Measurements from ENCODE around the gene MGA. TPM values are rescaled to one million over a fixed set of nuclear protein-coding genes. Genes with fewer than 3 reads are reported as not detected.
A peak's percentile ranks its signal among the peaks of the same experiment; 100 is the strongest.

The MGA gene
- total RNA-seq, 1 donor from 2014 or later: 38.3 TPM

DNA sequence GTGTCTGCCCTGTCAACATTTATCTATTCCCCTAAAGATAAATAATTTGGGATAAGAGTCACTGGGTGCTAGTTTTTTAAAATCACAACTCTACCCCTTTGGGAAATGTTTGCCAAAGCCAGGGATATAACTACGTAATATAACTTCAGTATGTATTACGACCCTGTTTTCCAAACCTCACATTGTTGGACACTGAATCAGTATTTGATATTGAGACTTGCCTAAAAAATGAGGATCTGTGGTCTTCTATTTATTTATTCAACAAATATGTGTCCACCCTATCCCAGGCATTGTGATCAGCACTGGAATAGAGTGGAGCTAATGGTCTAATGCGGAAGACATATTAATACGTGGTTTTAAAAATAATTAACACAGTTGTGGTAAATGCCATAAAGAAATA is 4.5 kb upstream of the MGA start:
- H3K9me3 Mint-ChIP-seq (ENCODE audit: low read depth): peaks cover 6% of the 10 kb centered on the region
- DNase-seq (ENCODE audit: low spot score): no peak
- H3K4me3 Mint-ChIP-seq (ENCODE audit: unreplicated experiment): no peak overlapping the region
- H3K27ac Mint-ChIP-seq (ENCODE audit: unreplicated experiment): no peak overlapping the region
- no peaks in the 10 kb centered on the region for H3K27me3 Mint-ChIP-seq (ENCODE audit: low read depth)
- TF ChIP-seq, protein P1, sequence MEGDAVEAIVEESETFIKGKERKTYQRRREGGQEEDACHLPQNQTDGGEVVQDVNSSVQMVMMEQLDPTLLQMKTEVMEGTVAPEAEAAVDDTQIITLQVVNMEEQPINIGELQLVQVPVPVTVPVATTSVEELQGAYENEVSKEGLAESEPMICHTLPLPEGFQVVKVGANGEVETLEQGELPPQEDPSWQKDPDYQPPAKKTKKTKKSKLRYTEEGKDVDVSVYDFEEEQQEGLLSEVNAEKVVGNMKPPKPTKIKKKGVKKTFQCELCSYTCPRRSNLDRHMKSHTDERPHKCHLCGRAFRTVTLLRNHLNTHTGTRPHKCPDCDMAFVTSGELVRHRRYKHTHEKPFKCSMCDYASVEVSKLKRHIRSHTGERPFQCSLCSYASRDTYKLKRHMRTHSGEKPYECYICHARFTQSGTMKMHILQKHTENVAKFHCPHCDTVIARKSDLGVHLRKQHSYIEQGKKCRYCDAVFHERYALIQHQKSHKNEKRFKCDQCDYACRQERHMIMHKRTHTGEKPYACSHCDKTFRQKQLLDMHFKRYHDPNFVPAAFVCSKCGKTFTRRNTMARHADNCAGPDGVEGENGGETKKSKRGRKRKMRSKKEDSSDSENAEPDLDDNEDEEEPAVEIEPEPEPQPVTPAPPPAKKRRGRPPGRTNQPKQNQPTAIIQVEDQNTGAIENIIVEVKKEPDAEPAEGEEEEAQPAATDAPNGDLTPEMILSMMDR (IDR thresholded peaks at IDR 0.05): no peak
- peaks cover 21% of the 10 kb centered on the region for H3K4me1 Mint-ChIP-seq (ENCODE audit: low read depth)
- H3K36me3 Mint-ChIP-seq (ENCODE audit: low read depth): no peaks in the 10 kb centered on the region

DNA sequence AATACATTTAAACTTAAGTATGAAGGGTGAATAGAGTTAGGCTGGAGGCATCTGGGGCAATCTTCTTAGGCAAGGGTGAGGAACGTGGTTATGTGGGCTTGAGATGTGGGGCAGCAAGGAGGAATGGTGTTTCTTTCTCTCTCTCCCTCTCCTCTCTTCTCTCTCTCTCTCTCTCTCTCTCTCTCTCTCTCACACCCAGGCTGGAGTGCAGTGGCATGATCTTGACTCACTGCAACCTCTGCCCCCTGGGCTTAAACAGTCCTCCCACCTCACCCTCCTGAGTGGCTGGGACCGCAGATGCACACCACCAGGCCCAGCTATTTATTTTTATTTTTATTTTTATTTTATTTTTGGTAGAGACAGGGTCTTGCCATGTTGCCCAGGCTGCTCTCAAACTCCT is 4.0 kb upstream of the MGA start:
- peak overlapping the region; percentile 67 for H3K27ac Mint-ChIP-seq (ENCODE audit: unreplicated experiment)
- TF ChIP-seq, protein P1 (IDR thresholded peaks at IDR 0.05): no peak
- peaks cover 1% of the 10 kb centered on the region for H3K9me3 Mint-ChIP-seq (ENCODE audit: low read depth)
- H3K4me1 Mint-ChIP-seq (ENCODE audit: low read depth): peaks cover 25% of the 10 kb centered on the region
- no peaks in the 10 kb centered on the region for H3K27me3 Mint-ChIP-seq (ENCODE audit: low read depth)
- no peaks in the 10 kb centered on the region for H3K36me3 Mint-ChIP-seq (ENCODE audit: low read depth)
- H3K4me3 Mint-ChIP-seq (ENCODE audit: unreplicated experiment): no peak overlapping the region
- DNase-seq (ENCODE audit: low spot score): no peak

DNA sequence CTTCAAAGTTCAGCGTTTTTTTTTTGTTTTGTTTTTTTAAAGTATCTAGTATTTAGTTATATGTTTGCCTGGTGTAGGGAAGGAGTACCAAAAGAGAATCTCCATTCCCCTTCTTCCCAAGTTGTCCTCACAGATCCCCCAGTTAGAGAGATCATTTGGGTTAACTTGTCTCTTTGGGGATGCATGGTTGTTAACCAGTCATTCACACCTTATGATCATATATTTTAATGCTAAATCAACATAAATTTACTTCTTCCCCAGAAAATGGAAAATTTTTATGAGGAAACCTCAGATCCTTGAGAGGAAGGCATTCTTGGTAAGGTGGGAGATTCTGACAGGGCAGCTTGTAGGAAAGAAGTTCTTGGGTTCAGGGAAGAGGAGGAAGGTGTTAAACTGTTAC is 1.5 kb upstream of the MGA start:
- no peak for DNase-seq (ENCODE audit: low spot score)
- no peaks in the 10 kb centered on the region for H3K9me3 Mint-ChIP-seq (ENCODE audit: low read depth)
- H3K4me3 Mint-ChIP-seq (ENCODE audit: unreplicated experiment): no peak overlapping the region

DNA sequence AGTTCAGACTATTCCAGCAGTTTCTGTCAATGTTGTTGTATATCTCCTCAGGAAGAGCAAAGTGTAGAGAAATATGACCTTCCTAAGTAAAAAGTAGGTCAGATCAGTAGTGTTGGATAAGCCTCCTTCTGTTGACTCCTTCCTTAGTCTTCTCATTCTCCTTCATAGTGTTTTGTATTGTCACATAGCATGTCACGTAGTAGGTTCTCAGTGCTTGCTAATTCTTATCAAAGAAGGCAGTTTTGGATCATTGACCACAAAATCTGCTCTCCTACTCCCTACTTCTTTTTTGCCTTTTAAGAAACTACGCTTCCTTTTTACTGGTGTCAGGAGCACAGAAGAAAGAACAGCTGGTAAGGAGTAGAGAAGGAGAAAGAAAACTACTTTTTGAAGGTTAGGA is 1.0 kb upstream of the MGA start:
- no peaks in the 10 kb centered on the region for H3K9me3 Mint-ChIP-seq (ENCODE audit: low read depth)
- no peaks in the 10 kb centered on the region for H3K27me3 Mint-ChIP-seq (ENCODE audit: low read depth)
- TF ChIP-seq, protein P1 (IDR thresholded peaks at IDR 0.05): no peak

More for the DNA sequence above, 1.5 kb upstream of the MGA start:
- peaks cover 42% of the 10 kb centered on the region for H3K4me1 Mint-ChIP-seq (ENCODE audit: low read depth)
- no peaks in the 10 kb centered on the region for H3K36me3 Mint-ChIP-seq (ENCODE audit: low read depth)
- TF ChIP-seq, protein P1 (IDR thresholded peaks at IDR 0.05): no peak
- no peak overlapping the region for H3K27ac Mint-ChIP-seq (ENCODE audit: unreplicated experiment)
- H3K27me3 Mint-ChIP-seq (ENCODE audit: low read depth): no peaks in the 10 kb centered on the region

DNA sequence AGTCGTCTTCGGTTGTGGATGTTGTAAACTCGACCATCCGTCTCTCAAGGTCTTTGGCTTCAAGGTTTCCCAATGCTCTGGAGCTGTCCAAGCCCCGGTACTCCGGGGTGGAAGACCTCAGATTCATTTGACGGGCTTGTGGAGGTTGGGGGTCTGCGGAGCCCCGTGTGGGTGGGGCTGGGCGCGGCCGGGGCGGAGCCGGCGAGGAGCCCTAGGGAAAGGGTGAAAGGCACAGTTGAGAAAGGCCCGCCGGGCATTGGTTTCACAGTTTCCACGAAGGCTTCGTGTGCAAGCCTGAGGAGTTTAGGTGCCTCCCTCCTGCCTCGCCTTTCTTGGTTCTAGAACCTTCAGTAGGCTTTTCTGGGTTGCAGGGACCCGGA is 360 bp upstream of the MGA start:
- Mint-ChIP-seq H3K9me3 (ENCODE audit: low read depth) (no peaks in the 10 kb centered on the region), H3K27me3 (ENCODE audit: low read depth) (no peaks in the 10 kb centered on the region), H3K4me3 (ENCODE audit: unreplicated experiment) (peak overlapping the region; percentile 86), H3K36me3 (ENCODE audit: low read depth) (no peaks in the 10 kb centered on the region), H3K27ac (ENCODE audit: unreplicated experiment) (peak overlapping the region; percentile 97), H3K4me1 (ENCODE audit: low read depth) (peaks cover 44% of the 10 kb centered on the region)
- TF ChIP-seq, protein P1 (IDR thresholded peaks at IDR 0.05): no peak
- DNase-seq (ENCODE audit: low spot score): no peak

More for the DNA sequence above, 1.0 kb upstream of the MGA start:
- DNase-seq (ENCODE audit: low spot score): no peak
- H3K36me3 Mint-ChIP-seq (ENCODE audit: low read depth): no peaks in the 10 kb centered on the region
- no peak overlapping the region for H3K4me3 Mint-ChIP-seq (ENCODE audit: unreplicated experiment)
- peaks cover 38% of the 10 kb centered on the region for H3K4me1 Mint-ChIP-seq (ENCODE audit: low read depth)
- H3K27ac Mint-ChIP-seq (ENCODE audit: unreplicated experiment): no peak overlapping the region

All from chondrocyte (in vitro differentiated cells).